NCI-H526 treated with DMSO at 0.1 percent for 48 hours (cell line): Measurements from ENCODE around the gene NAA40.

Experiments used
- DNase-seq: peaks from one replicate; lab custom pipeline; 2025; lab: John Stamatoyannopoulos, UW

The NAA40 gene

GRCh38 chr11:63913866-63914830, 24.7 kb upstream of the NAA40 start:
- DNase-seq = no peak

- DNase-seq = no peak
Measured at GRCh38 chr11:63914896-63915691, 23.7 kb upstream of the NAA40 start.

- DNase-seq = peak; percentile 33
Measured at GRCh38 chr11:63915961-63916836, 22.6 kb upstream of the NAA40 start.

GRCh38 chr11:63916837-63917691, 21.7 kb upstream of the NAA40 start, which contains the start of gene RCOR2:
Gene RCOR2 (minus strand): TSS chr11:63917164. CDS start chr11:63916456, 708 bp downstream.
- peak; percentile 86 for DNase-seq

GRCh38 chr11:63917692-63918506, 20.9 kb upstream of the NAA40 start:
- DNase-seq = peak; percentile 80

GRCh38 chr11:63918507-63919191, 20.2 kb upstream of the NAA40 start:
- DNase-seq = no peak

GRCh38 chr11:63919267-63920125, 19.3 kb upstream of the NAA40 start:
- peak; percentile 41 for DNase-seq

- DNase-seq = no peak
Measured at GRCh38 chr11:63920126-63920938, 18.5 kb upstream of the NAA40 start.

GRCh38 chr11:63920939-63921417, 17.8 kb upstream of the NAA40 start:
- DNase-seq = no peak

GRCh38 chr11:63922673-63923192, 16.1 kb upstream of the NAA40 start:
- no peak for DNase-seq

- no peak for DNase-seq
Measured at GRCh38 chr11:63923319-63923718, 15.5 kb upstream of the NAA40 start.

- DNase-seq = no peak
Measured at GRCh38 chr11:63929616-63930015, 9.2 kb upstream of the NAA40 start.

- DNase-seq = no peak
Measured at GRCh38 chr11:63931045-63931444, 7.8 kb upstream of the NAA40 start.

GRCh38 chr11:63931876-63932275, 6.9 kb upstream of the NAA40 start:
- no peak for DNase-seq

GRCh38 chr11:63933459-63933858, 5.3 kb upstream of the NAA40 start:
- no peak for DNase-seq

- no peak for DNase-seq
Measured at GRCh38 chr11:63937713-63938478, 906 bp upstream of the NAA40 start.
